SU-DHL-6 (cell line): ENCODE measurements around the gene OSBP2.

Experiments used
- H2AFZ ChIP-seq: fragments of 200-600 bp; sonication (generic); 2 replicates; pipeline ENCODE4 v1.6.1; 2014; ENCODE audit warnings: low read depth, mild to moderate bottlenecking, moderate library complexity, mixed read lengths, antibody characterized with exemption, low read length; ENCODE audit not compliant: severe bottlenecking
- H3F3A ChIP-seq: fragments of 200-600 bp; shearing (Covaris generic); 2 replicates; pipeline ENCODE4 v1.6.0; 2016; ENCODE audit warnings: antibody characterized with exemption, mild to moderate bottlenecking; ENCODE audit not compliant: insufficient read depth
- H3K27ac ChIP-seq: fragments of 200-600 bp; sonication (generic); 2 replicates; pipeline ENCODE4 v1.5.1; 2016; ENCODE audit warnings: low read depth, mild to moderate bottlenecking, low read length, moderate library complexity, mixed read lengths
- H3K27me3 ChIP-seq: fragments of 200-600 bp; sonication (generic), shearing (Covaris generic); 2 replicates; pipeline ENCODE4 v1.6.0; 2014; ENCODE audit warnings: mild to moderate bottlenecking, low read length
- H3K36me3 ChIP-seq: fragments of 200-600 bp; sonication (generic); 2 replicates; pipeline ENCODE4 v1.6.1; 2014; ENCODE audit warnings: mild to moderate bottlenecking, low read length, mixed read lengths
- H3K4me2 ChIP-seq: fragments of 300-600, 200-600 bp; shearing (Covaris generic), sonication (generic); 2 replicates; pipeline ENCODE4 v1.6.0; 2014; ENCODE audit warnings: low read length, low read depth, mild to moderate bottlenecking; ENCODE audit not compliant: poor library complexity, severe bottlenecking
- H3K4me3 ChIP-seq: fragments of 200-600 bp; sonication (generic); 2 replicates; pipeline ENCODE4 v1.5.1; 2014; ENCODE audit warnings: antibody characterized with exemption, low read length, mild to moderate bottlenecking, mixed read lengths; ENCODE audit not compliant: insufficient read depth, poor library complexity, severe bottlenecking
- H3K79me2 ChIP-seq: fragments of 200-600 bp; sonication (generic); 2 replicates; pipeline ENCODE4 v1.6.1; 2014; ENCODE audit warnings: mild to moderate bottlenecking, low read length, moderate library complexity; ENCODE audit not compliant: insufficient read depth
- H3K9ac ChIP-seq: fragments of 200-600 bp; sonication (generic); 2 replicates; pipeline ENCODE4 v1.7.0; 2014; ENCODE audit warnings: mild to moderate bottlenecking, low read length
- H3K9me2 ChIP-seq: fragments of 200-600 bp; sonication (generic); replicated peaks from 2 replicates; pipeline ENCODE4 v1.6.1; 2014; ENCODE audit warnings: low read length; ENCODE audit not compliant: insufficient read depth
- H3K9me3 ChIP-seq: fragments of 200-600 bp; sonication (generic); 2 replicates; pipeline ENCODE4 v1.6.1; 2014; ENCODE audit warnings: low read length, mixed read lengths; ENCODE audit not compliant: insufficient read depth
- H4K20me1 ChIP-seq: fragments of 200-600 bp; sonication (generic); 2 replicates; pipeline ENCODE4 v1.6.1; 2014; ENCODE audit warnings: low read depth, mild to moderate bottlenecking, antibody characterized with exemption, low read length, moderate library complexity, mixed read lengths
- CTCF ChIP-seq: fragments of 200-600 bp; sonication (generic); IDR thresholded peaks from one replicate; pipeline ENCODE4 v1.5.1; 2017; ENCODE audit warnings: antibody characterized with exemption, mild to moderate bottlenecking, low read length, moderate library complexity; ENCODE audit not compliant: insufficient read depth, poor library complexity, severe bottlenecking
- EZH2phosphoT487 ChIP-seq: fragments of 200-600 bp; sonication (generic), shearing (Covaris generic); conservative IDR thresholded peaks from 2 replicates; pipeline ENCODE4 v1.6.1; 2018; ENCODE audit warnings: mild to moderate bottlenecking, antibody characterized with exemption, low read length, moderate library complexity, mixed read lengths

OSBP2 gene

DNA sequence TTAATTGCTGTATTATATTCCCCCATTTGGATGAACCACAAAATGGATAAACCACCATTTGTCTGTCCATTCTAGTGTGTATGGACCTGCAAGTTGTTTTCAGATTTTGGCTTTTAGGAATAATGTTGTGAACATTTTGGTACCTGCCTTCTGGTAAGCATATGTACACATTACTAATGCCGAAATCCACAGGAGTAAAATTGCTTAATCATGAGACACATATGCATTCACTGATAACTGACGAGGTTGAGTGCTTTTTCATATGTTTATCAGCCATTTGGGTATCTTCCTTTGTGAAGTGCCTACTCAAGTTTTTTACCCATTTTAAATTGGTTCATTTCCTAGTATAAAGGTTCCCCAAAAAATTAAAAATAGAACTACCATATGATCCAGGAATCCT lies 34.2 kb downstream of the OSBP2 start:
- H3K9ac ChIP-seq: no peak overlapping the region
- H3K4me2 ChIP-seq: no peak overlapping the region
- H3K27ac ChIP-seq: no peak overlapping the region
- no peaks in the 10 kb centered on the region for H3K27me3 ChIP-seq
- H4K20me1 ChIP-seq: no peaks in the 10 kb centered on the region
- H3K36me3 ChIP-seq: no peaks in the 10 kb centered on the region
- TF ChIP-seq EZH2phosphoT487: no peak
- no peak for TF ChIP-seq CTCF
- H2AFZ ChIP-seq: no peak overlapping the region
- H3K79me2 ChIP-seq: no peaks in the 10 kb centered on the region
- no peaks in the 10 kb centered on the region for H3K9me2 ChIP-seq
- H3K4me3 ChIP-seq: no peak overlapping the region
- H3F3A ChIP-seq: no peaks in the 10 kb centered on the region
- H3K9me3 ChIP-seq: no peaks in the 10 kb centered on the region

DNA sequence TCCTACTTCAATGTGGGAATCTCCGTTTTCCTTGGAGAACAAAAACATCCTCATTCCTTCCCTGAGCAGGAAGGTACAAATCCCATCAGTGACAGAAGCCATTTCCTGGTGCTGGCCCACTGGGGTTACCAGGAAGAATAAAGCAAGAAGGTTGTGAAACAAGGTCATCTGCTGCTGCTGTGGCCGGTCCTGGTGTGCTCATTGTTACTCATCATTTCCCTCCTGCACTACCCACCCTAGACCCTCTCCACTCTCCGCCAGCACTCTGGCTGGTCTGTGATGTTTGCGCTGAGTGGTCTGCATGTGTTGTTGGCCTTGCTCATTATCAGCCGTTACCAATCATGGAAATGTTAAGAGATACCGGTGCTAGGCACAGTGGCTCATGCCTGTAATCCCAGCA lies 37.0 kb downstream of the OSBP2 start:
- Histone ChIP-seq H3K27me3 (no peaks in the 10 kb centered on the region), H4K20me1 (no peaks in the 10 kb centered on the region), H3K27ac (no peak overlapping the region), H3K9me2 (no peaks in the 10 kb centered on the region), H3K36me3 (no peaks in the 10 kb centered on the region), H3K4me3 (no peak overlapping the region), H3K9me3 (no peaks in the 10 kb centered on the region), H3K4me2 (no peak overlapping the region), H3F3A (no peaks in the 10 kb centered on the region), H2AFZ (no peak overlapping the region), H3K9ac (no peak overlapping the region), H3K79me2 (no peaks in the 10 kb centered on the region)
- no peak for TF ChIP-seq EZH2phosphoT487
- no peak for TF ChIP-seq CTCF

DNA sequence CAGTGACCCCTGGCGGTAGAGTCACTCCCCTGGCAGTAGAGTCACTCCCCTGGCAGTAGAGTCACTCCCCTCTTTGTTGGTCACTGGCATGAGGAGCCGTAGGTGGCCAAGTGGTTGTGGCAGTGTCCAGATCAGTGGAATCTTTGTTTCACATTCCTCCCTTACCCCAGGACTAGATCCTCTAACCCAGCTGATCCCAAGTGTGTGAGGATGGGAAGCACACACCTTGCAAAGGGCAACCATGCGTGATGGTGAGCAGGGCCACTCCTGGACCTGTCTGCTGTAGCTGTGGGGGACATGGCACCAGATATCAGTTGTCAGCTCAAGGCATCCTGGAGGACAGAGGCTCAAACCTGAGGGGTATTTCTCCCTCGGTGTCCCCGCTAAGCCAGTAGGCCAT lies 37.8 kb downstream of the OSBP2 start:
- H3K4me2 ChIP-seq: no peak overlapping the region

More for the DNA sequence above, 37.8 kb downstream of the OSBP2 start:
- Histone ChIP-seq H3K79me2 (no peaks in the 10 kb centered on the region), H3K9me2 (no peaks in the 10 kb centered on the region), H2AFZ (no peak overlapping the region), H3K9ac (no peak overlapping the region), H3K4me3 (no peak overlapping the region), H3K9me3 (no peaks in the 10 kb centered on the region), H4K20me1 (no peaks in the 10 kb centered on the region), H3K27me3 (no peaks in the 10 kb centered on the region), H3F3A (no peaks in the 10 kb centered on the region), H3K27ac (no peak overlapping the region), H3K36me3 (no peaks in the 10 kb centered on the region)
- TF ChIP-seq EZH2phosphoT487: no peak
- no peak for TF ChIP-seq CTCF
